ENCODE results near the gene SHOC2.

Gene SHOC2

DNA sequence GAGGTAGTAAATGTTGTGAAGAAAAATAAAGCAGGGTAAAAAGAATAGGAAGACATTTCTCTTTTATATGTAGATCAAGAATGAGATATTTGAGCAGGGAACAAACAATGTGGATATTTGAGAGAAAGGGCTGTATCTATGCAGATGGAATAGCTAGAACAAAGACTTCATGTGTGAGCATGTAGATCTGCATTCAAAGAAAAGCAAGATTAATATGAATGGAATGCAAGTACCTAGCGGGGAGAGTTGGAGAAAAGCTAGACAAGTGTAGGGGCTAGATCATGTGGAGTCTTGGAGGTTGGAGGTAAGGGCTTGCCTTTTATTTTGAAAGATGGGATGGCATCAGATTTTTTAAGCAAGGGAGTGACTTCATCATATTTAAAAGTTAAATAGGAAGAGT lies 27.1 kb downstream of the SHOC2 start:
- DNase-seq (ENCODE audit: low spot score) = no peak

DNA sequence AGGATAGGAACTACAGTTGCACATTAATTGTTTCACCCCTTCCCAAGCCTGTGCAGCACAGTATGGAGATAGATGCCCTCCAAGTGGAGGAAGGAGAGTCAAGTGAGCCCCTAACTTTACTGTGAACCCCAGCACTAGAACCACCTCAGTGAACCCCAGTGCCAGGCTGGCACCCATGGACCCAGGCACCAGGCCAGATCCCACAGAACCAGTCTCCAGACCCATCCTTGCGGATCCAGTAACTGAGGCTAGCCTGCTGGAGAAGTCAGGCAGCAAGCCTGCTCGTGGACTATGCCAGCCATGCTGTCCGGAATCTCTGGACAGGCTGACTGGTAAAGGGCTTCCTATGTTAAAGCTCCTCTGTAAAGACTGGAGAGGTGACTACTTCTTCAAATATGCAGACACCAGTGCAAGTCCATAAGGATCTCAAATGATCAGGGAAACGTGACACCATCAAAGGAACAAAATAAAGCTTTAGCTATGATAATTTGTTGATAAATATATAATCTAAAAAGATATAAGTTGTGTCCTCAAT lies 27.7 kb downstream of the SHOC2 start:
- DNase-seq (ENCODE audit: low spot score) = no peak

DNA sequence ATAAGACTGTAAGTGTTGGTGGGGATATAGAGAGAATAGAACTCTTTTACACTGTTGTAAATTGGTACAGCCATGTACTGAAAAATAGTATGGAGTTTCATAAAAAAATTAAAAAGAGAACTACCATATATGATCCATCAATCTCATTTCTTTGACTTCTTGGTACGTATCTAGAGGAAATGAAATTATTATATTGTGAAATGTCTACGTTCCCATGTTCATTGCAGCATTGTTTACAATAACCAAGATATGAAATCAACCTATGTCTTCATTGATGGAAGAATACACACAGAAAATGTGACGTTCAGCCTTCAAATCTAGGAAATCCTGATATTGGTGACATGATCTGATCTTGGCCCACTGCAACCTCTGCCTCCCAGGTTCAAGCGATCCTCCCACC lies 32.0 kb downstream of the SHOC2 start:
- no peak for DNase-seq (ENCODE audit: low spot score)

DNA sequence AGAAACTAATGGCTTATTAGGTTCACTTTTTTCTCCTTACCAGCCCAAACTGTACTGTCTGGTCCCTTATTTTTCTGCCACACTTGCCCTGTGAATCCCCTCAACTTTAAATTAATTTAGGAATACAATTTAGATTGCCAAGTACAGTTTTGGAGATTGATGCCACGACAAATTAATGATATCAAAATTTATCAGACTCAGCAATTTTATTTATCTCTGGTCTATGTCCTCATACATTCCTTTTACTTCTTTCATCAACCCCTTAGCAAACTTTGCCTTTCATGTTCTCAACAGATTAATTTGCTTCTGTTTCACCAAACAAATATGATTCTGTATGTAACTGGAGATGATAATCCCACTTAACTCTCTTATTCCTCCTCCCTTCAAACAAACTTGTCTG lies 38.2 kb downstream of the SHOC2 start:
- no peak for DNase-seq (ENCODE audit: low spot score)

DNA sequence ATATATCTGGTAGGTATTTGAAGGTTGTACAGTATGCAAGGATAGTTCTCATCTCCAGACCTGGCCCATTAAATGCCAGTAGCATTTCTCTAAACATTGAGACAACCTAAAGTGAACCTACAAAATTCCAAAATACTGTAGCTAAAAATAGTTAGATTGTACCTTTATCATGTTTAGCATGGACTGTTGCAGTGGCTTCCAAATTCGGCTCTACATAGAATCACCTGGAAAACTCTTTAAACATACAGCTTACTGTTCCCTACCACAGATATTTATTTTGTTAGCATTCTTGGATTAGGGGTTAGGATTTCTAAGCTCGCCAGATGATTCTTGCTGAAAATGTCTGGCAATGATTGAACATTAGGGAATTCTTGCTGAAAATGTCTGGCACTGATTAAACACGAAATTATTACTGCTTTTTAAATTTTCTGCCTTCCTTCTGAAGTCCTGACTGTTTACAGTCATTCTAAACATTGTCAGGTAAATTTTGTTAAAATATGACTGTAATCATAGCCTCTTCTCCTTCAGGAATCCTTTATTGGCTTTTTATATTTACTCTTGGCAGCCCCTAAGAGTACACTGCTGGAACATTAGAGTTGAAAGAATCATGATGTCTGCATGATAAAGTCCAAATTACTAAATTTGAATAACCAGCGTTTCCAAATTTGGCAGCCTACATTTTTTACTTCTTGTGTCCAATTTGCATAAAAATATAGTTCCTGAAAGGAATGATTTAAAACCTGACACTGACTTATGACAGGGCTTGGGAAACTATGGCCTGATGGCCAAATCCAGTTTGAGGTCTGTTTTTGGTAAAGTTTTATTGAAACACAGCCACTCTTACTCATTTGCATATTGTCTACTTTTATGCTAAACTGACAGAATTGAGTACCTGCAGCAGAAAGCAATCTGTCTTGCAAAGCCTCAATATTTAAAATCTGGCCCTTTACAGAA lies 40.3 kb downstream of the SHOC2 start:
- DNase-seq (ENCODE audit: low spot score) = no peak

DNA sequence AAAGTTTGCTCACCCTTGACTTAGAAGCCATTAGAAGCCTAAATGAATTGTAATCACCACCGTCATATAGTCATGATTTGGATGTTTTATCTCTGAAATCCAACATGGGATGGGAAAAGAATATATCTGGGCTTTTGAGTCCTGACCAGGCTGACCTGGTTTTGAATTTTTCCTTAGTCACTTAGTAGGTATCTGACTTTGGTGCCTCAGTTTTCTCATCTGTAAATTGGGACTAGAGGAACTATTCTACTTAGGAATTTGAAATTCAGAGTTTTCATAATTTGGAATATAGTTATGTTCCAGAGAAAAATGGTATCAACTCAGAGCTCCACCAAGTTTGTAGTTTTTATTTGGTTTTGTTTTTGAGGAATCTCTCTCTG lies 40.9 kb downstream of the SHOC2 start:
- DNase-seq (ENCODE audit: low spot score) = no peak

DNA sequence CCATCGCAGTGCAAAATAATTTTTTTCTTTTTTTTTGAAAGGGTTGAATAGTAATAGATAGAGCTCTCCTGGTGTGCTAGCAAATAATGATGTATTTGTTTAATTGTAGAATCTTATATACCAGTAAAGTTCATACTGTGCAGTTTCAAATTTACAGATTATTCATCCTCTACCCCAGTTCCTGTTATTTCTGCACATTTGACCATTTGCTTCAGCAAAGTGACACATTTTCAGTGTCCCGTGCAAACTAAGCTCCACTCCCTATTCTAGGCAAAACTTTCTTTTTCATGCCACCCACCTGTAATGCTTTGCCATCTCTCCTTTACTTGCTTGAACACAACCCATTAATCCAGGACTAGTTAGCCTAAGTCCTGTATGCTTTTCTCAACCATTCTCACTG lies 43.0 kb downstream of the SHOC2 start:
- DNase-seq (ENCODE audit: low spot score) = no peak

DNA sequence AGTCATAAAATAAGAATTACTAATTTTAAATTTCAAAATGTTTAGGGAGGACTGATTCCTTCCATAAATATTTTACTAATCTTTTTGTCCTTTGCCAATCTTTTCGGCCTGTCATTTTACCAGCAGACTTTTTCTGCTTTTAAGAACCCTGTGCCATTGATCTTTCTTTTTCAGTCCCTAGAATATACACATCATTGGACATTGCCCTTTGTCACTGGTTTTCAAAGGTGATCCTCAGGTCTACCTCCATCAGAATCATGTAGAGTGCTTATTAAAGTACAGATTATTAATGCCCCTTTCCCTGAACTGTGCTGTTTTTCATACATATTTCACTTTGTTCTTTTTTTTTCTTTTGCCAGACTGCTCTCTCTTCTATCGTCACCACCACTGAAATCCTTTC lies 43.8 kb downstream of the SHOC2 start:
- DNase-seq (ENCODE audit: low spot score) = no peak

DNA sequence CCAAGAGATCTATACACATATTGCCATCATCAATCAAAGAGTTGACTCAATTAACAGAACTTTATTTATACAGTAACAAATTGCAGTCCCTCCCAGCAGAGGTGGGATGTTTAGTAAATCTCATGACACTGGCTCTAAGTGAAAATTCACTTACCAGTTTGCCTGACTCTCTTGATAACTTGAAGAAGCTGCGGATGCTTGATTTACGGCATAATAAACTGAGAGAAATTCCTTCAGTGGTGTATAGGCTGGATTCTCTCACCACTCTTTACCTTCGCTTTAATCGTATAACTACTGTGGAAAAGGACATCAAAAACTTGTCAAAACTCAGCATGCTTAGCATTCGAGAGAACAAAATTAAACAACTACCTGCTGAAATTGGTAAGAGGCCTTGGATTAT lies 45.3 kb downstream of the SHOC2 start:
- DNase-seq (ENCODE audit: low spot score) = no peak

DNA sequence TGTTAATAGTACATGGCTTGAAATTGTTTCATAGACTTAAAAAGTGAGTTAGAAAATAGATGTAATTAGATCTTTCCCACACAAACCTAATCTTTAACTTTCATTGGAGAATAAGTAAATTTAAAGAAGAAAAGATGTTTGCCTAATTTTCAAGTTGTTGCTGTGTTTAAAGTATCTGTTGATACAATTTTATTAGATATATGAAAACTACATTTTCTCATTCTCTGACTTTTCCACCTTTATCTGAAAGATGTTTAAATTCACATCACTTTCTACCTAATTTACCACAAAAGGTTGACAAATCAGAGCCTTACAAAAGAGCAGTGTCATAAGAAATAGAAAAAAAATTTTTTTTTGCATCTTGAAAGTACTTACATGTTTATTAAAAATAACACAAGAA lies 45.8 kb downstream of the SHOC2 start:
- DNase-seq (ENCODE audit: low spot score) = no peak

DNA sequence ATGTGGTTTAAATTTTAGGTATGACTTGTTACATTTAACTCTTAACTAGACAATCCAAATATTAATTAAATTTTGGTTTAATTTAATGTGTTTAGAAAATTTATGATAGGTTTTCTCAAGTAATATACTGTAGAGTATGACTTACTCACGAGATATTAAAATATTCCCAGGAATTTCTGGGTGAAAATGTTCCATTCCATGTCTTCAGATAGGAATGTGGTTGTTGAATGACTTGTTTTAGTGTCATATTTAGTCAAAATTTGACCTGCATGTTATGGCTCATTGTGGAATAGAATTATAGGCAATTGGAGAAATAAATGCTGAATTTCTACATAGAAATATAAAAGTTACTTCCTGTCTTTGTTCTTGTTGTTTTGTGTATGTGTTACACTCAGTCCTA lies 46.7 kb downstream of the SHOC2 start:
- no peak for DNase-seq (ENCODE audit: low spot score)

DNA sequence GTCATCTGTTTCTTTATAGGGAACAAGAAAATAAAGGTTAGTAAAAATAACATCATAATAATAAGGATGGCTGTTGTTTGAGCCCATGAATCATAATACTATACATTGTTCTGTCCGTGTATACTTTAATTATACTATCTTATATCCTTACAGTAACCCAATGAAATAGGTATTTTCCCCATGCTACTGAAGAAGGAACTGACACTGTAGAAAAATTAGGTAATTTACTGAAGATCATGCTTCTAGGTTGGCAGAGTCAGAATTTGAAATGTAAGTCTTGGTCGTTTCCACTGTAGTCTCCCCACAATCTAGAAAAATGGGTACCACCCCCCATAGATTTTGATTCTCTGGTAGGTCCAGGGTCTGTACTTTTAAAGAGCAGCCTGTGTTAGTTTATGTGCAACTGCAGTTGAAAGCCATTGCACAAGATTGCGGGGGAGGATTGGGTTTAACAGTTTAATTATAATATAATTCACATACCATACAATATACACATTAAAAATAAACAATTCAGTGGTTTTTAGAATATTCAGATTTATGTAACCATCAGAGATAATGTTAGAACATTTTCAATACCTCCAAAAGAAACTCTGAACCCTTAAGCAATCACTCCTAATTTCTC lies 47.7 kb downstream of the SHOC2 start:
- no peak for DNase-seq (ENCODE audit: low spot score)

DNA sequence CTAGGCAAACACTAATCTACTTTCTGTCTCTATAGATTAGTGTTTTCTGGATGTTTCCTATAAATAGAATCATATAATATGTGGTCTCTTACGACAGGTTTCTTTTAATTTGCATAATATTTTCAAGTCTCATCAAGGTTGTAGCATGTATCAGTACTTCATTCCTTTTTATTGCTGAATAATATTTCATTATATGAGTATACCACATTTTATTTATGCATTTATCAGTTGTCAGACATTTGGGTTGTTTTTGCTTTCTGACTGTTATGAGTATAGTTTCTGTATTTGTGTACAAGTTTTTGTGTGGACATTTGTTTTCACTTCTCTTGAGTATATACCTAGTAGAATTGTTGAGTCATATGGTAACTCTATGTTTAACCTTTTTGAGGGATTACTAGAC lies 48.2 kb downstream of the SHOC2 start:
- no peak for DNase-seq (ENCODE audit: low spot score)

DNA sequence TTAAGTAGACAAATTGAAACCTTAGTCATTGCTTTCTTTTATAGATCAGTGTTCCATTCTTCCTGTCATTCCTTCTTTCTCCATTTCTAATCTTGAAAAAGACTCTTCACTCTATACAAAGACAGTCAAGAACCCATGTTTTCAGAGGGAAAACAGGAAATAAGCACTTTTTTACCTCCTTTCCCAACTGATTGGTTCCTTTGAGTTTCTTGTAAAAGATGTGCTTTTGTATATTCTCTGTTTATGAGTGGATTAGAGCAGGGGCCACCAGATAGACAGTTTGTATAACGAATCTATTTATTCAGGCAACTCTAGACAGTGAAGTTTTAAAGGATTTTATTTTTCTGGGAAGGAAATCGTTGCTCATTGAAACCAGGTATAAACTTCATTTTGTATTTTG lies 49.8 kb downstream of the SHOC2 start:
- DNase-seq (ENCODE audit: low spot score) = no peak

DNA sequence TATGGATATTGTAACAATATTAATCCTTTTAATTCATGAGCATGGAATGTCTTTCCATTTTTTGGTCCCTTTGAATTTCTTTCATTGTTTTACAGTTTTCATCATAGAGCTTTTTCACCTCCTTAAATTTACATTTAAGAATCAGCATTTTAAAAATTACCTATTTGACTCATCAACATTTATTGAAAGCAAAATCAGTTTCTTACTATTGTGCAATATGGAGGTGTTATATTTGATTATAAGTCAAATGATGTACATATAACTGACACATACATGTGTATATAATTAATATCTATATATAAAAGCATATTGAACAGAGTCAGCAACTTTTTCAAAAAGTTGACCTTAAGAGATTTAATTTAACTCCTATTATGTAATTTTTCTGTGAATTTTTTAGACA lies 52.2 kb downstream of the SHOC2 start:
- DNase-seq (ENCODE audit: low spot score) = no peak

DNA sequence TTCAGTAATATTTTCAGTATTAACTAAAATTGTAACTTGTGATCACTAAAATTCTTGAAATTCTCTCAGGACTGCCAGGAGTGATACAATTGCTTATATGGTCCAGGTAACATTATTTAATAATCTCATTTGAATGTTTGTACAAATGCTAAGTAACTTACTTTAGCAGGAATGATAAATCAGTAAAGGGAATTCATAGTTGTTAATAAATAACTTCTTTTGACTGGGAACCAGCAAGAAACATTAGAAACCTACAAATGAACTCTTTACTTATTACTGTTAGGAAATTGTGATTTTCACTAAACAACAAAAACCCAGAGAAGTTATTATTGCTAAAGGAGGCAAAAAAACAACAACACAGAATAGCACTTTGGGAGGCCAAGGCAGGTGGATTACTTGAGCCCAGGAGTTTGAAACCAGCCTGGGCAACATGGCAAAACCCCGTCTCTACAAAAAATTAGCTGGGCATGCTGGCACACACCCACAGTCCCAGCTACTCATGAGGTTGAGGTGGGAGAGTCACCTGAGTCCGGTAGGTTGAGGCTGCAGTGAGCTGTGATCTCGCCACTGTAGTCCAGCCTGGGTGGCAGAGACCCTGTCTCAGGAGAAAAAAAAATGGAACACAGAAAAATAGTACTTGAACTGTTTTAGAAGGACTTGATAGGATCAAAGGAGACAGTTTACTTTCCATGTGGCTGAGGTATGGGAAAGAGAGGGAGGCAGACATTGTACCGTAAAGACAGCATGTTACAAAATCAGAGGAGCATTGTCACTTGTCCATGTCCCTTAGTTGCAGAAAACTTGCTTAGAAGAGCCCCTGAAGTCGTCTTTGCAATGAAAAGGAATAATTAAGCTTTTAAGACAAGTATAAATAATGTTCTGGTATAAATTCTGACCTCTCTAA lies 53.1 kb downstream of the SHOC2 start:
- no peak for DNase-seq (ENCODE audit: low spot score)

DNA sequence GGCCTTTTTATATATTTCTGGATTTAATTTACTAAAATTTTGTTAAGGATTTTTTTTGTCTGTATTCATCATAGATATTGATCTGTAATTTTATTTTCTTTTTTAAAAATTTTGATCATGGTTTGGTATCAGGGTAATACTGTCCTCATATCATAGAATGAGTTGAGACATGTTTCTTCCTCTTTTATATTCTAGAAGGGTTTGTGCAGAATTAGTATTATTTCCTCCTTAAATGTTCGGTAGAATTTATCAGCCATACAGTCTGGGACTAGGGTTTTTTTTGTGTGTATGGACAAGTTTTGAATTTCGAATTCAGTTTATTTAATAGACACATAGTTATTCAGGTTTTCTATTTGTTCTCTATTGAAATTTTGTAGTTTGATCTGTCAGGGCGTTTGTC lies 54.0 kb downstream of the SHOC2 start:
- DNase-seq (ENCODE audit: low spot score) = no peak

DNA sequence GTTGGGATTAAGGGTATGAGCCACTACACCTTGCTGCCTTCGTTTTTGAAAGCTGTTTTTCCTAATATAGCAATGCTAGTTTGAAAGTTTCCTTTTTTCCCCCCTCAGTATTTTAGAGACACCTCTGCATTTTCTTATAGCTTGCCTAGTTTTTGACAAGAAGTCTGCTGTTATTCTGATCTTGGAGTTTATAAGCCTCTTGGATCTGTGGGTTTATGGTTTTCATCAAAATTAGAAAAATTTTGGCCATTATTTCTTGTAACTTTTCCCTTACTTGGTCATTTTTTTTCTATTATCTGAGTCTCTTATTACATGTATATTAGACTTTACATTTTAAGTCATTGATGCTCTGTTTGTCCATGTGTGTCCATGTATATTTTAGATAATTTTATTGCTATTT lies 57.2 kb downstream of the SHOC2 start:
- no peak for DNase-seq (ENCODE audit: low spot score)

DNA sequence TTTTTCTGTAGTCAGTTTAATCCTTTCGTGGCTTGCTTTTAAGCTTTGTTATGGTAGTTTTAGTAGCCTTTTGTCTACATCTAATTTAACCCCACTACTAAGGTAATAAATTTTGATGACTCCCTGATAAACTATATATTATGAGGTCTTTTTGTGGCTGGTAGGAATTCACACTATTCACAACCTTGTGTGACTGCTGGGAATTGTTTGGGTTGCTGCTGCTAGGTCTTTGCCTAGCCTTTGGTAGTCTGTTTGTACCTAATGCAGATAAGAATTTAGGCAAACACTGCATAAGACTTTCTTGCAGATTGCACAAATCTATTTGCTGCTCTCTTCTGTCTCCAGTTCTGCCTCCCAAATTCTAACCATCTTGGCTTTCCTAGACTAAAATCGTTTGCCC lies 58.3 kb downstream of the SHOC2 start:
- DNase-seq (ENCODE audit: low spot score) = no peak

DNA sequence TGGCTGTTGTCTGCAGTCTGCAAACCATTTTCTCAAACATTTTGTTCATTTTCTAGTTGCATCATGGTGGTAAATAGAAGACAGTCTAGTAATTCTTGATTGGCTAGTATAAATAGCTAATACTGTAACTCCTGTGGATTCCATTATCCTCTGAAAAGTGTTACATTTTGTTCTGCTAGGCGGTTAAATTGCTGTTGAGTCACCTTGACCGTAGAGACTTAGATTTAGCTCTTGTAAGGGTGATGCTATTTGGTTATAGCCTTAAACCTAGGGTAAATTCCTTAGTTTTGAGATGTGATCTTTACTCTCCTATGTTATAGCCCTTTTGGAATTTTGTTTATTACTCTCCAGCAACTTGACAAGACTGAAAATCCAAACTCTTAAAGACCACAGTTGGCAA lies 58.8 kb downstream of the SHOC2 start:
- DNase-seq (ENCODE audit: low spot score) = no peak

DNA sequence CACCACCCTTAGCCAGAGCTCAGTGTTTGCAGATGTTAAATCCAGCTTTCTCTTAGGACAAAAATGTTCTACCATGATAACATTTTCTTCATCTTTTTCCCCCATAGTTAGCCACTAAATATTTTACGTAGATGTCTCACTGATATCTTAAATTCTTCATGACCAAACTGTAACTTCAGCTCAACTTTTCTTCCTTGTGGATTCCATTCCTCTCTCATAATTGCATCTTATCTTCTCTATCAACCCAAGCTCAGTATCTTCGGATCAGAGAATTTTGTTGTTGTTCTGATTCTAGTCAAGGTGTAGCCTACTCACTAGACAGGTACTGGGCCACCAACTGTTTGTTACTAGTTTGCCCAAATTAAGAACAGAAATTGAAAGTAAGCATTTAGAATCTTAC lies 60.2 kb downstream of the SHOC2 start:
- no peak for DNase-seq (ENCODE audit: low spot score)

DNA sequence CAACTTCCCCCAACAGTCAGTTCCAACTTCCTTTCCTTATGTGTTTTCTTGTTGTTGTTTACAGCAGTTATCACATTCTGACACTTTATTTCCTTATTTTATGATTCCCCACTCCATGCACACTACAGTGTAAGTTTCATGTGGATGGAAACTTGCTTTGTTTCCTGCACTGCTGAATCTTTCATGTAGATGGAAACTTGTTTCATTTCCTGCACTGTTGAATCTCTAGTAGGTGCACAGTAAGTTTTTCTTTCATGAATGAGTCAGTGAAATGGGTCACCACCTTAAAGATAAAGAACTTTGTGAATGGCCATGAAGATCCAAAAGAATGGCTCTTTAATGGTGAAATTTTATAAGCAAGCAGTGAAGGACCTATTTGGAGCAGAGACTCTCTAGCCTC lies 61.4 kb downstream of the SHOC2 start:
- DNase-seq (ENCODE audit: low spot score) = no peak

DNA sequence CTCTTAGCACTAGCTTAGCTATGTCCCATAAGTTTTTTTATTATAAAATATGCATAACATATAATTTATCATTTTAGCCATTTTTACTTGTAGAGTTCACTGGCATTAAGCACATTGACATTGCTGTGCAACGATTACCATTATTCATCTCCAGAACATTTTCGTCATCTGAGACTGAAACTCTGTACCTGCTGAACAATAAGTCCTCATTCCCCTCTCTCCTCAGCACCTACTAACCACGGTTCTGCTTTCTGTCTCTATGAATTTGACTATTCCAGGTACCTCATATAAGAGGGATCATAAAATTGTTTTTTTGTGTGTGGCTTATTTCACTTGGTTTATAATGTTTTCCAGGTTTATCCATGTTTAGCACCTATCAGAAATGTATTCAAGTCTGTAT lies 64.1 kb downstream of the SHOC2 start:
- no peak for DNase-seq (ENCODE audit: low spot score)

Data from Ammon's horn (tissue), 1 donor.